Stimulated activated CD8-positive, alpha-beta memory T cell treated with anti-CD3 and anti-CD28 coated beads, Interleukin-15, amount 100 ng/mL, for 1 hour (primary cell): ENCODE data around the gene SCN4A.

Experiments
- DNase-seq: peaks from one replicate; pipeline ENCODE4 v3.0.0-alpha.2; 2020; ENCODE audit warnings: low read depth

The SCN4A gene

GRCh38 chr17:64001763-64002529, 29.2 kb upstream of the SCN4A start:
- DNase-seq: no peak

- DNase-seq: no peak
Measured at GRCh38 chr17:64001091-64001579, 28.4 kb upstream of the SCN4A start.

GRCh38 chr17:63999680-64000531, 27.2 kb upstream of the SCN4A start:
- DNase-seq: no peak

DNA sequence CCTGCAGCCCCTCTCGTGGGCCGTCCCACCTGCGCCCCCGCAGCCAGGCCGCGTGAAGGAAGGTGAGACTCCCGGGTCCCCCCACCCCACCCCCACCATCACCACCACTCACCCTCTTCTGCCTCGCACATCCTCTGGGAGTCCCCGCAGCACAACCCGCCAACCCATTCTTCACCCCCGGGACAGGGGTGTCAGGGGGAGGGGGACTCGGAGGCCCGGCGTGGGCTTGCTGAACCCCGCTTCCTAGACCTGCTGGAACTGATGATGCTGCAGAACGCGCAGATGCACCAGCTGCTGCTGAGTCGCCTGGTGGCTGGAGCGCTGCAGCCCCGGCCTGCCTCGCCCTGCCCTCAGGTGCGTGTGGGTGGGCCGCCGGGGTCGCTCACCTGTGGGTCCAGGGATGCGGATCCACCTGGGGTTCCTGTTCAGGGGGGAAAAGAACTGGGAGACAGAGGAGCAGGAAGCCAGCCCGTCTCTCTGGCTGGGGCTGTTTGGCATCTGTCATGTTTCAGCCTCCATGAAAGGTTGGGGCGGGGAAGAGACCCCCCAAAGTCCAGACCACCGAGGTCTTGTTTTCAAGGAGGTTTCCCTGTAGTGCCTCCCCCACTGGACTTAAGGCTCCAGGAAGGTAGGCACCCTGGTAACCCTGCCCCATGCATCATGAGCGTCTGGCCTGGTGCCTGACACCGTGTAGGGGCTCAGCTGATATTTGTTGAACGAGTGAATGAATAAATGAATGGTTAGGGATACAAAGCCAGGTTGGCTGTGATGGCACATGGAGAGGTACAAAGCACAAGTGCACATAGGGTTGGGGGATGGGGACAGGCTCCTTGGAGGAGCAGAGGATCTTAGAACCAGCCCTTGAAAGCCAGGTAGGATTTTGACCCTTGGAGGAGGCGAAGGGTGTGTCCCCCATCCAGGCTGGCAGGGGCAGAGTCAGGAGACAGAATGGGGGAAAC, 26.3 kb upstream of the SCN4A start:
- DNase-seq: no peak

DNA sequence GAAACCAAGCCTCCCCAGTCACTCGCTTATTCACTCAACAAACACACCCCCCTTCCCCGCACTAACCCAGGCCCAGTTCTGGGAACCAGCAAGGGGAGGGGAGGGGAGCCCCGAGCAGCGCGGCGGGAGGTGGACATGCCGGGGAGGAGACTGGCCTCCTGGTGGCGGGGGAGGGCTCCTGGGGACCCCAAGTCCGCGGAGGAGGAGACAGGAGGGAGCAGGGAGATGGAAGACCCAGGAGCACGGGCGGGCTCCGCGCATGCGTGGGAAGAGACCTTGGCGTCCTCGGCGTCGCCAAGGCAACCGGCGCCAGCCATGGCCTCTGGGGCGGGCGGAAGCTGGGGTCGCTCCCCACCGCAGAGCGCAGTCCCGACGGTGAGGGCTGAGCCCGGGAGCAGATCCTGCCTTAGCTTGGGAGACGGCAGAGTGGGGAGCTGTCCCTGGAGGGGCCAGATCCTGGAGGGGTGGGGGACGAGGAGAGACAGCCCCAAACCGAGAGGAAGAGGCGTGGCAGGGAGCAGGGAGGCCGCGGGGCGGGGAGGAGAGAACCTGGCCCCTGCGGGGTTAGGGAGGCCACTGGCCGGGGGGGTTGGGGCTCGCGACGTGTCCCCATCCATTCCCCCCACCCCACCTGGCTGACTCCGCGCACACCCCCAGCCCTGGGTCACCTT, 25.5 kb upstream of the SCN4A start, which contains the start of gene PRR29:
Gene PRR29, plus strand, starts transcription at position 302 of the 671 bp plus-strand sequence. Its CDS starts 14 bp downstream, at position 316.
- peak; percentile 41 for DNase-seq

DNA sequence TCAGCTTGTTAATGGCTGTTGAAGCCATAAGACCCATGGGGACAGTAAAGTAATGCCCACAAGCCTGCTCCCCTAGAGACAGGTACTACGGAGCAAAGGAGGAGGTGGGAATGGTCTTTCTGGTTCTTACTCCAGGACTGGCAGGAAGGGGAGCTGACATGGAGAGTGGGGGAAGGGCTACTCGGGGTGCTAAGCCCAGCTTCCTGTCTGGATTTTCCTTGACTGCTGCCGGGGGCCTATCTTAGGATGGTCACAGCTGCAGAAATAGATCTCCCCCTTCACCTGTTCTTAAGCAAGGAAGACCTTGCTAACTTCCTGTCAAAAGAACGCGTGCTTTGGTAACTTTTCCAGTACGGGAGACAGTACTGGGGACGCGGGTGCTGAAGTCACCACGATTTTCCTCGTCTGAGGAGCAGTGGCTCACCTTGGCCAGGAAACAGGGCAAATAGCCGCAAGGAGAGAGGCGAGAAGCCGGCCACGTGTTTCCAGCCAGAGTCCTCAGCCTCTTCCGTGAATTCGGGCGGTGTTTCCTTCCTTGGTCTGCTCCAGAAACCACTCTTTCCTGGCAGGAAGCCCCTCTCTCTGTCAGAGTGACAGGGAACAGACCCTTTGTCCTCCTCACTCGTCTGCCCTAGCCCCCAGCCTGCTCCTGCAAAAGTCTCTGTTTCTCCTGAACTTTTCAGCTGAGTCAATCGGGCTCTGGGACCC, 24.8 kb upstream of the SCN4A start:
- DNase-seq: no peak

- no peak for DNase-seq
Measured at GRCh38 chr17:63996430-63997182, 23.9 kb upstream of the SCN4A start.

- no peak for DNase-seq
Measured at GRCh38 chr17:63995626-63996025, 22.9 kb upstream of the SCN4A start.

GRCh38 chr17:63993368-63993985, 20.8 kb upstream of the SCN4A start:
- DNase-seq: no peak

- DNase-seq: no peak
Measured at GRCh38 chr17:63991611-63992010, 18.9 kb upstream of the SCN4A start.

- no peak for DNase-seq
Measured at GRCh38 chr17:63989622-63990345, 17.1 kb upstream of the SCN4A start.

- no peak for DNase-seq
Measured at GRCh38 chr17:63988741-63989621, 16.3 kb upstream of the SCN4A start.

- no peak for DNase-seq
Measured at GRCh38 chr17:63988127-63988478, 15.4 kb upstream of the SCN4A start.

- no peak for DNase-seq
Measured at GRCh38 chr17:63987221-63988126, 14.8 kb upstream of the SCN4A start.

DNA sequence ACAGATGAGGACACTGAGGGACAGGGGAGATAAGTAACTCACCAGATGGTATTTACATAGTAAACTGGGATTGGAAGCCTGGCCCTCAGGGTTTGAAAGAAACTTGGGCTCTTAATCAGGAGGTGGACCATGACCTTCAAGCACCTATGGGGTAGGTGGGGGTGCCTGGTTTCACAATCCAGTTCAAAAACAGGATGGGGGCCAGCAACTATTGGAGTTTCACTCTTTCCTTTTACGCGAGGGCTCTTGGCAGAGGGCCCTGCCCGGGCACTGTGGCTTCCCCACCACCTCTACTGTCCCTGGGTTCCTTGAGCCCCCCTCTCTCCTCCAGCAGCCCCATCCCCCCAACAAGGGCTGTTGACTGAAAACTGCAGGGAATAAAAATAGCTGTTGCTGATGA, 14.1 kb upstream of the SCN4A start:
- no peak for DNase-seq

- DNase-seq: no peak
Measured at GRCh38 chr17:63985387-63986140, 12.8 kb upstream of the SCN4A start.
